Neural progenitor cell (in vitro differentiated cells): ENCODE results near the gene PLCD3.

Experiments
- EZH2 ChIP-seq: fragments of 200-600 bp; sonication (generic); IDR thresholded peaks from 2 replicates; pipeline ENCODE4 v1.6.1; 2017; ENCODE audit warnings: antibody characterized with exemption, mild to moderate bottlenecking, moderate library complexity
- TF ChIP-seq, protein P1 (sequence below): fragments of 200-600 bp; sonication (generic); IDR thresholded peaks from 2 replicates; pipeline ENCODE4 v1.5.1; 2017; ENCODE audit warnings: antibody characterized with exemption, mild to moderate bottlenecking

DNA sequence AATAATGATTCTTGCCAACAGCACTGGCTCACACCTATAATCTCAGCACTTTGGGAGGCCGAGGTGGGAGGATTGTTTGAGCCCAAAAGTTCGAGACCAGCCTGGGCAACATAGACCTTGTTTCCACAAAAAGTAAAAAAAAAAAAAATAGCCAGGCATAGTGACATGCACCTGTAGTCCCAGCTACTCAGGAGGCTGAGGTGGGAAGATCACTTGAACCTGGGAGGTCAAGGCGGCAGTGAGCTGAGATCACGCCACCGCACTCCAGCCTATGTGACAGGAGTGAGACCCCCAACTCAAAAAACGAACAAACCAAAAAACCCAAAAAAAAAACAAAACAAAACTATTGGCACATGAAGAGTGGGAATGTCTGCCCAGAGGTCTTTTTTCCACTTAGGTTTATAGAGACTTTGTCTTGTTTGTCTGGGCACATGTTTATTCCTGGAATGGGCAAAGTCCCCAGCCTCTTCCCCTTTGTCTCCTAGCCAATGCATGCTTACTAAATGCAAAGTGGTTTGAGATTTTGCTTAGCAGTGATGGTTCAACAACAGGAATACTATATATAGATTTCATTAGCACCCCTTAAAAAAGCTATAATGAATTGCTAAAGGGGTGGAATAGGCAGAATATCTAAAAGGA lies 45.3 kb downstream of the PLCD3 start:
- TF ChIP-seq, protein P1, sequence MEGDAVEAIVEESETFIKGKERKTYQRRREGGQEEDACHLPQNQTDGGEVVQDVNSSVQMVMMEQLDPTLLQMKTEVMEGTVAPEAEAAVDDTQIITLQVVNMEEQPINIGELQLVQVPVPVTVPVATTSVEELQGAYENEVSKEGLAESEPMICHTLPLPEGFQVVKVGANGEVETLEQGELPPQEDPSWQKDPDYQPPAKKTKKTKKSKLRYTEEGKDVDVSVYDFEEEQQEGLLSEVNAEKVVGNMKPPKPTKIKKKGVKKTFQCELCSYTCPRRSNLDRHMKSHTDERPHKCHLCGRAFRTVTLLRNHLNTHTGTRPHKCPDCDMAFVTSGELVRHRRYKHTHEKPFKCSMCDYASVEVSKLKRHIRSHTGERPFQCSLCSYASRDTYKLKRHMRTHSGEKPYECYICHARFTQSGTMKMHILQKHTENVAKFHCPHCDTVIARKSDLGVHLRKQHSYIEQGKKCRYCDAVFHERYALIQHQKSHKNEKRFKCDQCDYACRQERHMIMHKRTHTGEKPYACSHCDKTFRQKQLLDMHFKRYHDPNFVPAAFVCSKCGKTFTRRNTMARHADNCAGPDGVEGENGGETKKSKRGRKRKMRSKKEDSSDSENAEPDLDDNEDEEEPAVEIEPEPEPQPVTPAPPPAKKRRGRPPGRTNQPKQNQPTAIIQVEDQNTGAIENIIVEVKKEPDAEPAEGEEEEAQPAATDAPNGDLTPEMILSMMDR: no peak
- no peak for TF ChIP-seq EZH2
